ENCODE measurements around the gene RHBDF1. TPM values are rescaled to one million over a fixed set of nuclear protein-coding genes. Genes with fewer than 3 reads are reported as not detected.

RHBDF1 gene
- total and polyA plus RNA-seq, 4 donors, result 1.8 to 6.2 (median 3.5) TPM

DNA sequence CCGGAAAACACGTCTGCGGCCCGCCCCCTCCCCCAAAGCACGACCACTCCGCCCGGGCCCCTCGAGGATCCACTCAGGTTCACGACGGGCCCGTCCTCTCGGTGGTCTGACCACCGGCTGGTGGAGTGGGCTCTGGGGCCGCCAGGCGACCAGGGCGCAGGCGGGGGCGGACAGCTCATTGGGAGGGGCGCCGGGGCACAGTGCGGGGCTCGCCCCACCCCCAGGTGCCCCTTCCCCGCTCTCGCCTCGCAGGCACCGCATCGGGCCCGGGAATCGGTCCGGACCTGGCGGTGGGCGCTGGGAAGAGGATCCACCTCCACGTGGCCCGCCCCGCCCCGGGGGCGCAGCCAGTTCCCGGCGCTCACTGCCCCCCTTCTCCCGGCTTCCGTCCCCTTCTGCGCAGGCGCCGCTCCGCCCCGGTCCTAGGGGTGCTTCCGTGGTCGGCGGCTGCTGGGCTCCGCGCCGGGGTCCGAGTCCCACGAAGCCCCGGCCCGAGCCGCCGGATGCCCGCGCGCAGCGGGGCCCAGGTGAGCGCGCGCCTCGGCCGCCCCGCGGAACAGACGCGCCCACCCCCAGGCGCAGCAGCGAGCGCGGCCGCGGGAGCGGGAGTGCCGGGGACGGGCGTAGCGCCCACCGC, 5.5 kb upstream of the RHBDF1 start, which contains the start of gene MPG:
MPG (plus strand) TSS at position 419 of the 637 bp plus-strand sequence; CDS start at position 504, 85 bp downstream.
- peak within 1 kb of the TSS; percentile 65 to 75 for H3K27ac ChIP-seq (ENCODE audit: low read depth in 1 of 2, low read length in 2 of 2)
- peak within 1 kb of the TSS; percentile 34 to 92 for H3K9ac ChIP-seq (ENCODE audit: low read depth in 1 of 2, low read length in 2 of 2)
- peaks cover 5 to 20% (median 17%) of the 10 kb centered on the region in 4 donors for H3K4me1 ChIP-seq (ENCODE audit: control insufficient read depth in 4 of 4, insufficient read depth in 4 of 4, low read length in 3 of 4)
- 1% methylated on average over 83 of the region's 83 CpGs for WGBS
- peaks cover 0 to 9% (median 0%) of the 10 kb centered on the region in 4 donors for H3K36me3 ChIP-seq (ENCODE audit: control insufficient read depth in 4 of 4, insufficient read depth in 3 of 4, low read depth in 1 of 4, low read length in 3 of 4)
- H3K27me3 ChIP-seq (ENCODE audit: control insufficient read depth in 4 of 4, insufficient read depth in 4 of 4, low read length in 3 of 4), result no peaks in the 10 kb centered on the region
- peak; percentile 77 for DNase-seq (ENCODE audit: low spot score)
- H3K9me3 ChIP-seq (ENCODE audit: control insufficient read depth in 4 of 4, low read length in 3 of 4), result no peaks in the 10 kb centered on the region
- no peak for TF ChIP-seq TAF1 (conservative IDR thresholded peaks at IDR 0.05)
- no peak for TF ChIP-seq HNF4A (conservative IDR thresholded peaks at IDR 0.05)
- TF ChIP-seq GABPA (IDR thresholded peaks at IDR 0.05 in 1 of 2, conservative IDR thresholded peaks at IDR 0.05 in 1 of 2), result peak in 1 of 2 donors; percentile 23
- no peak for TF ChIP-seq HNF4G (IDR thresholded peaks at IDR 0.05)
- no peak for TF ChIP-seq NR2F2 (IDR thresholded peaks at IDR 0.05)
- peak within 1 kb of the TSS; percentile 62 to 93 (median 90) for H3K4me3 ChIP-seq (ENCODE audit: low read depth in 1 of 3, low read length in 3 of 3)

DNA sequence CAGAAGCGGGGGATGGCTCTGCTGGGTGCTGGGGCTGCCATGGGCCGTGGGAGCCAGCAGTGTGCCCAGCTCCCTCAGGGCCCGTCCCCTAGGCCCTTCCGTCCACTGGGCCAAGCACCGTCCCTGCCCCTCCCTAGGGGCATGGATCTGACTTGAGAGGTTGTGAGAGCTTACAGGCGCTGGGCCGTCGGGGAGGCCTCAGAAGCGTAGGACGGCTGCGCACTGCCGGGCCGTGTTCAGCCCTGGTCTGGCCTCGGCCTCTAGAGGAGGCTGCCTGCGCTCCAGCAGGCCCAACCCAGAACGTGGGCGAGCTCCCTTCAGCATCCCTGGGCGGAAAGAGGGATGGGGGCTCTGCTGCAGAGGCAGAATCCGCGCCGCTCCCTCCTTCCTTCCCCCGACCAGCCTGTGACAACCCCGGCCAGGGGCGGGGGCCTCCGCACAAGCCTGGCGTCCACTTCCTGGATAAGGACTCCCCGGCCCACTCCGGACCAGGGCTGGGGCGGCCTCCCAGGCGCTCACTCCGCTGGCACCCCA, 4.9 kb upstream of the RHBDF1 start:
- 52% methylated on average over 31 of the region's 31 CpGs for WGBS
- Histone ChIP-seq H3K27ac (ENCODE audit: low read depth in 1 of 2, low read length in 2 of 2) (peak overlapping the region; percentile 65 to 75), H3K4me1 (ENCODE audit: control insufficient read depth in 4 of 4, insufficient read depth in 4 of 4, low read length in 3 of 4) (peaks cover 8 to 24% (median 20%) of the 10 kb centered on the region in 4 donors), H3K4me3 (ENCODE audit: low read depth in 1 of 3, low read length in 3 of 3) (peak overlapping the region in 2 of 3 donors; percentile 62 to 93), H3K9me3 (ENCODE audit: control insufficient read depth in 4 of 4, low read length in 3 of 4) (no peaks in the 10 kb centered on the region), H3K36me3 (ENCODE audit: control insufficient read depth in 4 of 4, insufficient read depth in 3 of 4, low read depth in 1 of 4, low read length in 3 of 4) (peaks cover 0 to 7% (median 0%) of the 10 kb centered on the region in 4 donors), H3K27me3 (ENCODE audit: control insufficient read depth in 4 of 4, insufficient read depth in 4 of 4, low read length in 3 of 4) (no peaks in the 10 kb centered on the region), H3K9ac (ENCODE audit: low read depth in 1 of 2, low read length in 2 of 2) (peak overlapping the region; percentile 3 to 14)
- no peak for TF ChIP-seq GABPA (IDR thresholded peaks at IDR 0.05 in 1 of 2, conservative IDR thresholded peaks at IDR 0.05 in 1 of 2)
- no peak for TF ChIP-seq NR2F2 (IDR thresholded peaks at IDR 0.05)
- TF ChIP-seq TAF1 (conservative IDR thresholded peaks at IDR 0.05), result no peak
- TF ChIP-seq ATF3 (IDR thresholded peaks at IDR 0.05), result no peak
- TF ChIP-seq FOXA1 (IDR thresholded peaks at IDR 0.05), result no peak
- no peak for TF ChIP-seq FOXA2 (IDR thresholded peaks at IDR 0.05)
- TF ChIP-seq ZBTB33 (IDR thresholded peaks at IDR 0.05), result no peak
- TF ChIP-seq EGR1 (IDR thresholded peaks at IDR 0.05; ENCODE audit: low read depth in 2 of 2), result no peak
- no peak for TF ChIP-seq MAX (IDR thresholded peaks at IDR 0.05)
- no peak for TF ChIP-seq SP1 (IDR thresholded peaks at IDR 0.05)
- no peak for TF ChIP-seq JUND (IDR thresholded peaks at IDR 0.05)
- no peak for TF ChIP-seq HNF4G (IDR thresholded peaks at IDR 0.05)
- no peak for DNase-seq (ENCODE audit: low spot score)

GRCh38 chr16:76535-77272, 4.3 kb upstream of the RHBDF1 start:
- TF ChIP-seq JUND (IDR thresholded peaks at IDR 0.05) (no peak), FOXA1 (IDR thresholded peaks at IDR 0.05) (no peak), ZBTB33 (IDR thresholded peaks at IDR 0.05) (no peak), CTCF (IDR thresholded peaks at IDR 0.05; ENCODE audit: low read depth, low read length, missing input control) (no peak)
- peak overlapping the region; percentile 65 to 75 for H3K27ac ChIP-seq (ENCODE audit: low read depth in 1 of 2, low read length in 2 of 2)
- peaks cover 8 to 27% (median 22%) of the 10 kb centered on the region in 4 donors for H3K4me1 ChIP-seq (ENCODE audit: control insufficient read depth in 4 of 4, insufficient read depth in 4 of 4, low read length in 3 of 4)
- peaks cover 0 to 7% (median 0%) of the 10 kb centered on the region in 4 donors for H3K36me3 ChIP-seq (ENCODE audit: control insufficient read depth in 4 of 4, insufficient read depth in 3 of 4, low read depth in 1 of 4, low read length in 3 of 4)
- no peaks in the 10 kb centered on the region for H3K27me3 ChIP-seq (ENCODE audit: control insufficient read depth in 4 of 4, insufficient read depth in 4 of 4, low read length in 3 of 4)
- H3K4me3 ChIP-seq (ENCODE audit: low read depth in 1 of 3, low read length in 3 of 3), result no peak overlapping the region
- DNase-seq (ENCODE audit: low spot score), result no peak
- 51% methylated on average over 13 of the region's 13 CpGs for WGBS
- H3K9me3 ChIP-seq (ENCODE audit: control insufficient read depth in 4 of 4, low read length in 3 of 4), result no peaks in the 10 kb centered on the region
- H3K9ac ChIP-seq (ENCODE audit: low read depth in 1 of 2, low read length in 2 of 2), result peak overlapping the region in 1 of 2 donors; percentile 14
